ENCODE measurements around the gene SFXN3. TPM values are rescaled to one million over a fixed set of nuclear protein-coding genes. Genes with fewer than 3 reads are reported as not detected.

Gene SFXN3
- total and polyA plus RNA-seq, 2 of the 13 experiments (the other 11 are each of a cell fraction or from before 2014, with no cell fraction given) = 16.8 to 71.5 TPM

- TF ChIP-seq ATF6 (CRISPR knock-in tag; conservative IDR thresholded peaks at IDR 0.05) (no peak), HMGXB4 (CRISPR knock-in tag; IDR thresholded peaks at IDR 0.05; ENCODE audit: borderline replicate concordance in 1 of 2, low read depth in 1 of 2) (no peak), FOXJ3 (CRISPR knock-in tag; IDR thresholded peaks at IDR 0.05; ENCODE audit: borderline replicate concordance) (no peak), NFYB (CRISPR knock-in tag; IDR thresholded peaks at IDR 0.05) (no peak), THAP8 (CRISPR knock-in tag; IDR thresholded peaks at IDR 0.05; ENCODE audit: borderline replicate concordance) (no peak), MED1 (CRISPR knock-in tag; IDR thresholded peaks at IDR 0.05) (peak; percentile 10; the same call in 1 of the 2 replicates), ZNF768 (CRISPR knock-in tag; IDR thresholded peaks at IDR 0.05) (0 out of 2 replicates have a peak, but pooled peaks have one; percentile 34), ZNF543 (CRISPR knock-in tag; IDR thresholded peaks at IDR 0.05) (no peak), CEBPB (IDR thresholded peaks at IDR 0.05; ENCODE audit: borderline replicate concordance, low read depth, low read length) (no peak), RARG (CRISPR knock-in tag; IDR thresholded peaks at IDR 0.05; ENCODE audit: low read depth) (no peak), ZNF790 (CRISPR knock-in tag; IDR thresholded peaks at IDR 0.05; ENCODE audit: borderline replicate concordance) (0 out of 2 replicates have a peak, but pooled peaks have one; percentile 26), ZNF879 (CRISPR knock-in tag; IDR thresholded peaks at IDR 0.05) (0 out of 2 replicates have a peak, but pooled peaks have one; percentile 5), PAF1 (CRISPR knock-in tag; IDR thresholded peaks at IDR 0.05) (peak; percentile 96), ZNF383 (CRISPR knock-in tag; IDR thresholded peaks at IDR 0.05; ENCODE audit: borderline replicate concordance) (no peak), TP53 (CRISPR knock-in tag; conservative IDR thresholded peaks at IDR 0.05) (no peak), HES4 (CRISPR knock-in tag; IDR thresholded peaks at IDR 0.05; ENCODE audit: borderline replicate concordance) (peak; percentile 59; the same call in 1 of the 2 replicates), TEF (CRISPR knock-in tag; IDR thresholded peaks at IDR 0.05) (peak; percentile 9; the same call in 1 of the 2 replicates), MLLT10 (CRISPR knock-in tag; IDR thresholded peaks at IDR 0.05) (no peak), ZNF468 (CRISPR knock-in tag; IDR thresholded peaks at IDR 0.05) (no peak), SRSF1 (optimal IDR thresholded peaks at IDR 0.05; ENCODE audit: low read depth, low read length) (no peak), ZNF576 (CRISPR knock-in tag; IDR thresholded peaks at IDR 0.05) (peak; percentile 81; the same call in 1 of the 2 replicates), TEAD3 (CRISPR knock-in tag; optimal IDR thresholded peaks at IDR 0.05; ENCODE audit: borderline replicate concordance) (no peak), ZFP36L1 (CRISPR knock-in tag; IDR thresholded peaks at IDR 0.05) (no peak), MIER3 (CRISPR knock-in tag; IDR thresholded peaks at IDR 0.05; ENCODE audit: borderline replicate concordance) (0 out of 2 replicates have a peak, but pooled peaks have one; percentile 17), NPAS2 (CRISPR knock-in tag; IDR thresholded peaks at IDR 0.05; ENCODE audit: borderline replicate concordance) (no peak)
Observed at GRCh38 chr10:100986623-100986951, 44.4 kb upstream of the SFXN3 start (continued).
